Left lung (tissue), 10 donors: Measurements from ENCODE around the gene GPR35. TPM values are rescaled to one million over a fixed set of nuclear protein-coding genes. Genes with fewer than 3 reads are reported as not detected.
"Not testable (repeated sequence)": the region's sequence is repeated elsewhere in the genome, so short reads cannot be mapped to it uniquely, and the experiment has no call there.

Experiments
- ATAC-seq: fragments of 200-7000 bp; cut with Tn5 transposase; one replicate; pipeline ENCODE4 v1.9.1; 2020; ENCODE audit warnings: moderate library complexity
- DNase-seq, 4 donors: peaks; one replicate each; pipeline ENCODE4 v3.0.0-alpha.2; 2013 to 2020
- H3K27ac ChIP-seq, 2 donors: fragments of 200-600 bp; sonication (generic) in 1 of 2; one replicate each; pipeline versions ENCODE4 v1.5.0 to v1.8.0; 2020 to 2021
- H3K27me3 ChIP-seq, 2 donors: fragments of 200-600 bp; sonication (generic) in 1 of 2; one replicate each; pipeline versions ENCODE4 v1.5.0 to v1.8.0; 2020 to 2021
- H3K36me3 ChIP-seq, 2 donors: fragments of 200-600 bp; sonication (generic) in 1 of 2; one replicate each; pipeline versions ENCODE4 v1.5.0 to v1.8.0; 2020 to 2021
- H3K4me1 ChIP-seq, 2 donors: fragments of 200-600 bp; one replicate each; pipeline ENCODE4 v1.8.0; 2021
- H3K4me3 ChIP-seq, 2 donors: fragments of 200-600 bp; sonication (generic) in 1 of 2; one replicate each; pipeline versions ENCODE4 v1.5.0 to v1.8.0; 2020 to 2021; ENCODE audit warnings: mild to moderate bottlenecking in 1 of 2
- H3K9me3 ChIP-seq, 2 donors: fragments of 200-600 bp; sonication (generic) in 1 of 2; one replicate each; pipeline versions ENCODE4 v1.5.0 to v1.8.0; 2020 to 2021
- CTCF ChIP-seq, 2 donors: fragments of 200-600 bp; sonication (generic) in 1 of 2; IDR thresholded peaks; one replicate each; pipeline versions ENCODE4 v1.5.0 to v1.8.0; 2021; ENCODE audit warnings: antibody characterized with exemption in 2 of 2
- intact Hi-C, 2 donors: fragments of 100-400 bp; cut with DNase I; formaldehyde crosslinking; loops; one replicate each; pipeline versions ENCODE4 v1.11.2 to v1.14.2; 2022
- polyA plus RNA-seq, 6 donors: library from polyadenylated mRNA; unstranded; fragments of 120-200 nt; gene quantifications; one replicate each; pipeline ENCODE4 v1.2.1, GENCODE V29; 2013; ENCODE audit not compliant: insufficient read length in 6 of 6
- total RNA-seq, 2 donors: library from RNA; stranded (reverse); fragmentation: NEBNext Ultra II Directional; extraction: Animal tissue kit (Norgen Biotek cat#: 25700); gene quantifications; one replicate each; pipeline ENCODE4 v1.2.1, GENCODE V29; 2021
- donor health status: DM: no; HTN: yes; CAD: no.
- donor health status: DM: no; HTN: no; CAD: no.

Gene GPR35
- total and polyA plus RNA-seq, 8 donors: 1.1 to 6.0 (median 2.7) TPM

- ATAC-seq (peak; percentile 61), DNase-seq (no peak)
- Histone ChIP-seq H3K27ac (peak overlapping the region in 1 of 2 donors; percentile 53), H3K4me1 (peaks cover 0 to 24% of the 10 kb centered on the region in 2 donors), H3K4me3 (no peak overlapping the region), H3K9me3 (no peaks in the 10 kb centered on the region), H3K27me3 (no peaks in the 10 kb centered on the region), H3K36me3 (no peaks in the 10 kb centered on the region)
- intact Hi-C loops: no loop called here
- TF ChIP-seq CTCF (IDR thresholded peaks at IDR 0.05): no peak
Observed at GRCh38 chr2:240611601-240612210, 13.6 kb upstream of the GPR35 start.

- H3K27me3 ChIP-seq: no peaks in the 10 kb centered on the region
- DNase-seq: no peak
- ATAC-seq: no peak
- peaks cover 0 to 24% of the 10 kb centered on the region in 2 donors for H3K4me1 ChIP-seq
- H3K27ac ChIP-seq: no peak overlapping the region
- no peaks in the 10 kb centered on the region for H3K36me3 ChIP-seq
- H3K4me3 ChIP-seq: no peak overlapping the region
- no peak for TF ChIP-seq CTCF (IDR thresholded peaks at IDR 0.05)
- intact Hi-C loops: no loop called here
- peaks cover 0 to 3% of the 10 kb centered on the region in 2 donors for H3K9me3 ChIP-seq
Observed at GRCh38 chr2:240613781-240614180, 11.5 kb upstream of the GPR35 start.

DNA sequence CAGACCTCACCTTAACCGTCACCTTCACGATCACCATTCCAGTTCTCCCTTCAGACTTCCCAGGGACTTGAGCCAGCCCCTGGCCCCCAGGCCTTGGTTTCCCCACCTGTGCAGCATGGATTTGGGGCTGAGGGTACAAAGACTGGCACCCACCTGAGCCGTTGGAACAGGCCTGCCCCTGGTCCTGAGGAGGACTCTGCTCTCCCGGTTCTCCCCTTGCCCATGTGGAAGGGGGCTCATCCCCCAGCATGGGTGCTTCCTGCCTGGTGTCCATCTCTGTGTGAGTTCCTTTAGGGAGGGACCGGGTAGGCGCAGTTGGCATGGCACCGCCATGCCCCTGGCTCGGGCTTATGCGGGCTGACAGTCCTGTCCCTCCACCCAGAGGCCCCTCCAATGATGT is 10.9 kb upstream of the GPR35 start:
- DNase-seq (peak in 1 of 4 donors; percentile 34), ATAC-seq (no peak)
- Histone ChIP-seq H3K4me3 (no peak overlapping the region), H3K27me3 (no peaks in the 10 kb centered on the region), H3K27ac (no peak overlapping the region), H3K4me1 (peaks cover 0 to 26% of the 10 kb centered on the region in 2 donors), H3K36me3 (no peaks in the 10 kb centered on the region), H3K9me3 (peaks cover 0 to 3% of the 10 kb centered on the region in 2 donors)
- intact Hi-C loops: no loop called here
- no peak for TF ChIP-seq CTCF (IDR thresholded peaks at IDR 0.05)

DNA sequence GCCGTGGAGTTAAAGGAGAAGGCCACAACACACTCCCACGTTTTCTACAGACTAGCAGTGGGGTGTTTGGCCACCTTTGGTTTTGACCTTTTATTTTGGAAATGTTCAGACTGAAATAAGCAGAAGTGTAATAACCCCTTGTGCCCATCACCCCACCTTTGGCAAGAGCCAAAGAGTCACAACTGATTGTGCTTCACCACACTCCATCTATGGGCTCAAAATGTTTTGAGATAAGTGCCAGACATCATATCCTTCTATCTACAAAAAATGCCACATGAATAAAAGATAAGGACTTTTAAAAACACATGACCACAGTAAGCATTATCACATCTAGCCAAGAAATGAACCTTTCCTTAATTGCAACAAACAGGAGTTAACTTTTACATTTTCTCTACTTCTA is 9.9 kb upstream of the GPR35 start:
- H3K4me3 ChIP-seq: no peak overlapping the region
- no peak for ATAC-seq
- intact Hi-C loops: no loop called here
- TF ChIP-seq CTCF (IDR thresholded peaks at IDR 0.05): no peak
- H3K36me3 ChIP-seq: no peaks in the 10 kb centered on the region
- H3K27ac ChIP-seq: no peak overlapping the region
- peaks cover 0 to 36% of the 10 kb centered on the region in 2 donors for H3K4me1 ChIP-seq
- peaks cover 0 to 10% of the 10 kb centered on the region in 2 donors for H3K27me3 ChIP-seq
- DNase-seq: peak in 1 of 4 donors; percentile 8
- H3K9me3 ChIP-seq: peaks cover 0 to 3% of the 10 kb centered on the region in 2 donors

DNA sequence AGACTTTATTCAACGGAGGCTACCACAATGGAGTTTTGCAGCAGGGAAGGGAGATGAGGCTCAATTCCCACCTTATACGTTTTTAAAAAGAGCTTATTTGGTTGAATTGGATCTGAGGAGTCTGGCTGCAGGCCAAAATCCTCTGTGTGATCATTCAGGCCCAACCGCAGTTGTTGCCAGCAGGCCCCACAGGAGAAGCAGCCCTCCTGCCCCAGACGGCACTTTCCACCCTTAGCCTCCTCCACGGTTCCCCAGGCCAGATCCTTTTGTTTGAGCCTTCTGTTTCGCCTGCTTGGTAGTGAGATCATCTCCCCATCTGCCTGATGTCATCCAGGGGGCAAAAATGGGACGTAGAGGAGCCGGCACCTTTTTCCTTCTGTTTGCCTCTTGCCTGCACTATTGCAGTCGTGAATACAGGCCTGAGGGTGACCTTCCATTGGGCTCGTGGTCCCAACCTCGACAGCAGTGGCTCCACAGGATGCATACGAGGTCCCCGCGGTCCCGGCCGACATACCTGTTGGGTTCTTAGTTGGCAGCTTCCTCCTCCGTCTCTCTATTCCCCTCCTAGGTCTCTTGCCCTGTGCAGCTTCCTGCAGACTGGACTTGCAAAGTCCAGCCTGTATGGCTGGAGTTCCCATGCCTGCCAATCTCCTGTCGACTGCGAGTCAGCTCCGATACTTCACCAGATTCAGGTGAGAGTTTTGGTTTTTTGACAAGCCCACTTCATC is 9.3 kb upstream of the GPR35 start:
- Histone ChIP-seq H3K27ac (no peak overlapping the region), H3K9me3 (peaks cover 0 to 3% of the 10 kb centered on the region in 2 donors), H3K4me1 (peaks cover 0 to 42% of the 10 kb centered on the region in 2 donors), H3K36me3 (no peaks in the 10 kb centered on the region), H3K4me3 (no peak overlapping the region), H3K27me3 (peaks cover 0 to 12% of the 10 kb centered on the region in 2 donors)
- intact Hi-C loops: no loop called here
- DNase-seq (peak in 2 of 4 donors; percentile 18 to 47), ATAC-seq (no peak)
- TF ChIP-seq CTCF (IDR thresholded peaks at IDR 0.05): no peak

DNA sequence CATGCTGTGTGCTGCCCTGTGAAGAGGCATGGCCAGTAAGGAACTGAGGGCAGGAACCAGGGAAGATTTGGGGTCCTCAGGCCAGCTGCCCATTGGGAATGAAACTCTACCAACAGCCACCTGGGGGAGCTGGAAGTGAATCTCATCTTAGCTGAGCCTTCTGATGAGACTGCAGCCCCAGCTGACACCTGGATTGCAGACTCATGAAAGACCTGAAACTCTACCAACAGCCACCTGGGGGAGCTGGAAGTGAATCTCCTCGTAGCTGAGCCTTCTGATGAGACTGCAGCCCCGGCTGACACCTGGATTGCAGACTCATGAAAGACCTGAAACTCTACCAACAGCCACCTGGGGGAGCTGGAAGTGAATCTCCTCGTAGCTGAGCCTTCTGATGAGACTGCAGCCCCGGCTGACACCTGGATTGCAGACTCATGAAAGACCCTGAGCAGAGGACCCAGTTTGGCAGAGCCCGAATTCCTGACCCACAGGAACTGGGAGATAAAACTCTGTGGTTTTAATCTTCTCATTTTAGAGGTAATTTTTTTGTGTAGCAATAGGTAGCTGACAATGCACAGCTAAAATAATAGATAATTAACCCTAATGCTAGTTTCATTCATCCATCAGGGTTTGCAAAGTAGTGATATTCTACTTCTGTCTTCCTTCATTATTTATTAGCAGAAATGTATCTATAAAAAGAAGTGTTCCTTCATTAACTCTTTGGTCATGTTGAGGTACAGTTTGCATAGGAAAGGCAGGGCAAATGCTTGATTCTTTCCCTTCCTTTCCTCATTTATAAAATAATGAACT is 8.2 kb upstream of the GPR35 start:
- H3K9me3 ChIP-seq, H3K4me3 ChIP-seq, ATAC-seq, H3K36me3 ChIP-seq, intact Hi-C loops, H3K27ac ChIP-seq: not testable (repeated sequence)
- DNase-seq: peak in 1 of 4 donors; percentile 32
- Histone ChIP-seq H3K27me3 (peaks cover 0 to 12% of the 10 kb centered on the region in 2 donors), H3K4me1 (peaks cover 0 to 43% of the 10 kb centered on the region in 2 donors)
